ENCODE data around the gene TMEM183A. TPM values are rescaled to one million over a fixed set of nuclear protein-coding genes. Genes with fewer than 3 reads are reported as not detected.

The TMEM183A gene
- total and polyA plus RNA-seq, 9 of the 15 experiments (the other 6 are each of a cell fraction or from before 2014, with no cell fraction given) = 23.4 to 190 (median 124) TPM

- WGBS (ENCODE audit: insufficient coverage, low coverage, missing lambda C conversion rate) = 1% methylated on average over 75 of the region's 86 CpGs
- Histone ChIP-seq H3K9ac (ENCODE audit: insufficient read depth in 1 of 2, low read depth in 2 of 2, low read length in 2 of 2) (peak within 1 kb of the TSS; percentile 94 to 99), H3K27ac (ENCODE audit: extremely low read depth, low read depth, low read length) (peak within 1 kb of the TSS; percentile 90), H2AFZ (ENCODE audit: low read depth, low read length) (peak within 1 kb of the TSS; percentile 92), H3K9me3 (replicated peaks; ENCODE audit: control insufficient read depth, insufficient read depth, low read depth, low read length) (no peaks in the 10 kb centered on the region), H3K27me3 (ENCODE audit: control insufficient read depth in 2 of 2, insufficient read depth in 2 of 2, low read length in 2 of 2) (no peaks in the 10 kb centered on the region), H3K4me3 (peak within 1 kb of the TSS; percentile 97), H3K79me2 (ENCODE audit: control insufficient read depth, insufficient read depth, low read length) (peaks cover 51% of the 10 kb centered on the region), H4K20me1 (replicated peaks; ENCODE audit: control insufficient read depth, insufficient read depth, low read length) (peaks cover 17% of the 10 kb centered on the region), H3K4me1 (replicated peaks in 1 of 2; ENCODE audit: control insufficient read depth in 2 of 2, insufficient read depth in 2 of 2, low read length in 2 of 2) (peaks cover 15 to 34% of the 10 kb centered on the region in 2 experiments), H3K36me3 (ENCODE audit: control insufficient read depth, insufficient read depth, low read length) (peaks cover 51% of the 10 kb centered on the region), H3K9me1 (ENCODE audit: control insufficient read depth, insufficient read depth, low read length) (peaks cover under 1% of the 10 kb centered on the region), H3K4me2 (ENCODE audit: insufficient read depth, low read length) (peak within 1 kb of the TSS; percentile 95)
- ChIA-PET CTCF (ENCODE audit: low intra/inter-chr PET ratio) (no interaction called here), POLR2A (interaction anchor here (0.6 kb wide), 1 partner anchor 84 kb away, joined by 3 read pairs; no protein-coding TSS in a partner anchor)
- intact Hi-C loops (cut with micrococcal nuclease) = loop anchor here (2.0 to 5.0 kb wide), 2 partner anchors 31 to 71 kb away; partner anchors contain the start of genes KLHL12 and RABIF
- DNase-seq (ENCODE audit: extremely low read depth in 1 of 4, low spot score in 3 of 4) = peak; percentile 96 to 99 (median 98)
- peak; percentile 54 for FAIRE-seq
- BruUV-seq (replicated peaks) = no TSS peak
- in situ Hi-C loops (cut with MboI) = no loop called here
- ATAC-seq = peak; percentile 97
- TF ChIP-seq NR1H2 (CRISPR knock-in tag; IDR thresholded peaks at IDR 0.05) = 0 out of 2 replicates have a peak, but pooled peaks have one; percentile 64
- TF ChIP-seq ZNF518B (CRISPR knock-in tag; IDR thresholded peaks at IDR 0.05) = no peak
- TF ChIP-seq DMBX1 (CRISPR knock-in tag; IDR thresholded peaks at IDR 0.05; ENCODE audit: borderline replicate concordance) = no peak
- peak; percentile 32; the same call in 1 of the 2 replicates for TF ChIP-seq SMARCE1 (IDR thresholded peaks at IDR 0.05)
- TF ChIP-seq STAT6 (CRISPR knock-in tag; IDR thresholded peaks at IDR 0.05) = no peak
- no peak for TF ChIP-seq CREBBP (IDR thresholded peaks at IDR 0.05; ENCODE audit: low read depth, low read length)
- peak; percentile 69; the same call in 1 of the 2 replicates for TF ChIP-seq PML (IDR thresholded peaks at IDR 0.05; ENCODE audit: low read length)
- TF ChIP-seq GABPB1 (CRISPR knock-in tag; IDR thresholded peaks at IDR 0.05) = 0 out of 2 replicates have a peak, but pooled peaks have one; percentile 13
- no peak for TF ChIP-seq ZNF644 (tag; IDR thresholded peaks at IDR 0.05; ENCODE audit: low read depth)
- TF ChIP-seq ZSCAN29 (IDR thresholded peaks at IDR 0.05) = no peak
- peak; percentile 29; the same call in 1 of the 2 replicates for TF ChIP-seq ZNF431 (CRISPR knock-in tag; IDR thresholded peaks at IDR 0.05)
- peak; percentile 64 for TF ChIP-seq RBM22 (IDR thresholded peaks at IDR 0.05; ENCODE audit: low read depth, low read length, poor library complexity, severe bottlenecking)
- TF ChIP-seq TCF15 (CRISPR knock-in tag; IDR thresholded peaks at IDR 0.05) = no peak
- no peak for TF ChIP-seq BMI1 (IDR thresholded peaks at IDR 0.05; ENCODE audit: low read length)
- TF ChIP-seq FOXA3 (CRISPR knock-in tag; conservative IDR thresholded peaks at IDR 0.05 in 1 of 2, IDR thresholded peaks at IDR 0.05 in 1 of 2) = peak in 1 of 2 experiments; percentile 62; a peak in 1 of 4 replicates
Measured at GRCh38 chr1:202957733-202958543, 49.2 kb upstream of the TMEM183A start, which contains the start of gene ADIPOR1. Gene ADIPOR1 (minus strand): TSS chr1:202958312. CDS start chr1:202951070, 7,242 bp downstream.
